Coronary artery (tissue), 2 donors: ENCODE measurements around the gene CLEC10A.

Experiments
- DNase-seq: peaks from one replicate; pipeline ENCODE4 v3.0.0-alpha.2; 2017; ENCODE audit warnings: low spot score
- H3K27ac ChIP-seq, 2 donors: fragments of 200-600 bp; sonication (generic); one replicate each; pipeline ENCODE4 v1.5.1; 2016 to 2019
- H3K4me3 ChIP-seq: fragments of 200-600 bp; sonication (generic); 2 replicates; pipeline ENCODE4 v1.5.1; 2016; ENCODE audit warnings: mild to moderate bottlenecking, moderate library complexity
- TF ChIP-seq, protein P1 (sequence below): fragments of 200-600 bp; sonication (generic); IDR thresholded peaks from one replicate; pipeline ENCODE4 v1.5.1; 2019; ENCODE audit warnings: antibody characterized with exemption

The CLEC10A gene

DNA sequence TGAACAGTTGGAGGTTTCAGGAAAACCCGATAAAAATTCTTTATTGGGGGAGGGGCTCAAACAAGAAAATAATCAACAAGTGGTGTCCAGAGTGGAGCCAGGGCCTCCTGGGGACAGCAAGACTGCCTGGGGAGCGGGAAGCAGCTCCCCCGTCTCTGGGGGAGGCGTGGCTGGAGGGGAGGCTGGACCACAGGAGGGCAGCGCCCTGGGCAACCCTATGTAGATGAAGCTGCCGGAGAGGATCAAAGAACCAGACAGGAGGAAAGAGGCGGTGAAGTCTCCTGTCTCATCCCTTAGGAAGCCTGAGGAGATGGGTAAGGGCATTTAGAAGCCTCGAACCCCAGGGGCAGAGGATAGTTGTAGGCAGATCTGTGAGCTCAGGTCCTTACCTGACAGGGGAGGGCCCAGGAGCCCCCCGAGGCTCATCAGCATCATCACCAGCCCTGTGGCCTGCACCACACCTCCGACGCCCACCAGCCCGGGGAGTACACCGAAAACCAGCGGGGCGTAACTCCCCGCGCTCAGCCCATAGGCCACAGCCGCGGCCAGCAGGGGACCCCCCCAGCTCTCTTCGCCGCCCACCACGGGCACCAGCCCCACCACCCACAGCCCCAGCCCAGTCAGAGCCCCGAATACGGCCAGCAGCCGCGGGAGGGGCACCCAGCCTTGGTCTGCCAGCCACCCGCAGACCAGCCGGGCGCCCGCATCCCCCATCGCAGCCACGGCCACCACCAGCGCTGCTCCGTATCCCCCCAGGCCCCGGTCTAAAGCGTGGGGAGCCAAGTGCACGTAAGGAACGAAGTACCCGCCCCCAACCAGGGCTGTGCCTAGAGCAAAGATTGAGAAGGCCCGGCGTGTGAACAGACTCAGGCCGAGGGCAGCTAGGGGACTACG is 38.2 kb downstream of the CLEC10A start:
- H3K4me3 ChIP-seq = peak overlapping the region; percentile 72
- H3K27ac ChIP-seq = no peak overlapping the region
- DNase-seq = no peak
- TF ChIP-seq, protein P1, sequence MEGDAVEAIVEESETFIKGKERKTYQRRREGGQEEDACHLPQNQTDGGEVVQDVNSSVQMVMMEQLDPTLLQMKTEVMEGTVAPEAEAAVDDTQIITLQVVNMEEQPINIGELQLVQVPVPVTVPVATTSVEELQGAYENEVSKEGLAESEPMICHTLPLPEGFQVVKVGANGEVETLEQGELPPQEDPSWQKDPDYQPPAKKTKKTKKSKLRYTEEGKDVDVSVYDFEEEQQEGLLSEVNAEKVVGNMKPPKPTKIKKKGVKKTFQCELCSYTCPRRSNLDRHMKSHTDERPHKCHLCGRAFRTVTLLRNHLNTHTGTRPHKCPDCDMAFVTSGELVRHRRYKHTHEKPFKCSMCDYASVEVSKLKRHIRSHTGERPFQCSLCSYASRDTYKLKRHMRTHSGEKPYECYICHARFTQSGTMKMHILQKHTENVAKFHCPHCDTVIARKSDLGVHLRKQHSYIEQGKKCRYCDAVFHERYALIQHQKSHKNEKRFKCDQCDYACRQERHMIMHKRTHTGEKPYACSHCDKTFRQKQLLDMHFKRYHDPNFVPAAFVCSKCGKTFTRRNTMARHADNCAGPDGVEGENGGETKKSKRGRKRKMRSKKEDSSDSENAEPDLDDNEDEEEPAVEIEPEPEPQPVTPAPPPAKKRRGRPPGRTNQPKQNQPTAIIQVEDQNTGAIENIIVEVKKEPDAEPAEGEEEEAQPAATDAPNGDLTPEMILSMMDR = no peak

- TF ChIP-seq, protein P1 = no peak
- Histone ChIP-seq H3K4me3 (no peak overlapping the region), H3K27ac (no peak overlapping the region)
- DNase-seq = no peak
These were observed 40.2 kb downstream of the CLEC10A start for GRCh38 chr17:7039832-7040231.

DNA sequence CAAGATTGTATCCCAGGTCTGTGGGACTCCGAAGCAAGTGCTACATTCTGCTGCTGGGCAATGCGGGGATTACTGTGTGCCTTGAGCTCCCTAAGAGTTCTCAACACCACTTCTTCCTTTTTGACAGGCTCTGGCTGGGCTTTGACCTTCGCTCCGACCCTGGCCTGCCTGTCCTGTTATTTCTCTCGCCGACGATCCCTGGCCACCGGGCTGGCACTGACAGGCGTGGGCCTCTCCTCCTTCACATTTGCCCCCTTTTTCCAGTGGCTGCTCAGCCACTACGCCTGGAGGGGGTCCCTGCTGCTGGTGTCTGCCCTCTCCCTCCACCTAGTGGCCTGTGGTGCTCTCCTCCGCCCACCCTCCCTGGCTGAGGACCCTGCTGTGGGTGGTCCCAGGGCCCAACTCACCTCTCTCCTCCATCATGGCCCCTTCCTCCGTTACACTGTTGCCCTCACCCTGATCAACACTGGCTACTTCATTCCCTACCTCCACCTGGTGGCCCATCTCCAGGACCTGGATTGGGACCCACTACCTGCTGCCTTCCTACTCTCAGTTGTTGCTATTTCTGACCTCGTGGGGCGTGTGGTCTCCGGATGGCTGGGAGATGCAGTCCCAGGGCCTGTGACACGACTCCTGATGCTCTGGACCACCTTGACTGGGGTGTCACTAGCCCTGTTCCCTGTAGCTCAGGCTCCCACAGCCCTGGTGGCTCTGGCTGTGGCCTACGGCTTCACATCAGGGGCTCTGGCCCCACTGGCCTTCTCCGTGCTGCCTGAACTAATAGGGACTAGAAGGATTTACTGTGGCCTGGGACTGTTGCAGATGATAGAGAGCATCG is 41.8 kb downstream of the CLEC10A start:
- no peak overlapping the region for H3K27ac ChIP-seq
- DNase-seq = no peak
- no peak overlapping the region for H3K4me3 ChIP-seq
- TF ChIP-seq, protein P1 = no peak

DNA sequence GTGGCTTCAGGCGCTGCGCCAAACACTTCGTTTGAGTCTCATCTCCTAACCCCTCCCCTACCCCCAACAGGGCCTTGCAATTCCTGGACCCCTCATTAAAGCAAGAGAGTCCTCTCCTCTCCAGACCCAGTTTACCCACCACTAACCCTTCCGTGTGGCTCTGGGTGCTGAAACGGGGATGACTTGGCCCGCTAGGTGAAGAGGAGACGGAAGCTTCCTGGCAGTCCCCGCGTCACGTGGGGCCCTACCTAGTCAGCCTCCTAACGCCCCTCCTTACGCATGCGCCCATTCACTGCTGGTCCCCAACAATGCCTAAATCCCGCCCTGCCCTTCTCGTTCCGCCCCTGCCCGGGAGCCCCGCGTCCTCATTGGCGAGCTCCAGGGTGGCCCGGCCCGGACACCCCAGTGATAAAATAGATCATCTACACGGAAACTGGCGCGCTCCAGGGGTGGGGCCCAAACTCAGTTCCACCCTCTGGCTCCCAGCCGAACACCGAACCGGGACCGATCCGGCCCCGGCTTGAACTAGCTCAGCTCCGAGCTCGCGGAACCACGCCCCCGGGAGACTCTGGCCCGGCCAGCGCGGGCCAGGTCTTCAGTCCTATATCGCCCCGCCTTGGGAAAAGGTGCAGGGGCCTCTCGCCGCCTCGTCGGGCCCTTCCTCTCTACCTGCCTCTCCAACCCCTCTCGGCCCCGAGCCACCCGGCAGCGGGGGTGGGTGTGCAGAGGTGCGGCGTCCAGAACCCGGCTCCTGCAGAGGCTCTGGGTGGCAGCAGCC is 44.3 kb downstream of the CLEC10A start, which contains the start of gene SLC16A13:
TSS of gene SLC16A13 (plus strand) at position 425 of the 778 bp plus-strand sequence. CDS start 368 bp downstream, outside the sequence.
- DNase-seq = peak; percentile 88
- TF ChIP-seq, protein P1 = no peak
- Histone ChIP-seq H3K27ac (peak within 1 kb of the TSS; percentile 3 to 70), H3K4me3 (peak within 1 kb of the TSS; percentile 77)

- DNase-seq = no peak
- H3K4me3 ChIP-seq = peak overlapping the region; percentile 77
- TF ChIP-seq, protein P1 = no peak
- H3K27ac ChIP-seq = peak overlapping the region; percentile 3 to 70
These were observed 45.0 kb downstream of the CLEC10A start for GRCh38 chr17:7034955-7035590.

DNA sequence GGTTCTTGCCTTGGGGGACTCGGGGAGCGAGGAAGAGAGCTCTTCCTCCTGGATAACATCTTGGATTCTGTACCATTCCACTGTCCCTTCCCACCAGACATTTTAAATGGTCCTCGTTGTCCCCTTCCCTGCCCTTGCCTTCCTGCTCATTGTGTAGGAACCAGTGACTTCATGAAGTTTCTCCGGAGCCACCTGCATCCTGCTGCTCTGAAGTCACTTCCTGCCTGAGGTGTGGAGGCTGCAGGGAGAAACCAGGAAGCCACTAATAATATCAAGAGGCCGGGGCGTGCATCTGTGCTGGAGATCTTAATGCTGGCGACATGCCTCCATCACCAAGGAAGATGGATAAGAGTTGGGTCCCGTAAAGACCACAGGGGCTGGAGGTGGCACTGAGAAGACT is 50.4 kb downstream of the CLEC10A start:
- Histone ChIP-seq H3K27ac (peak overlapping the region in 1 of 2 donors; percentile 41), H3K4me3 (no peak overlapping the region)
- no peak for DNase-seq
- TF ChIP-seq, protein P1 = no peak
